ENCODE data around the gene PCDHGC4. TPM values are rescaled to one million over a fixed set of nuclear protein-coding genes. Genes with fewer than 3 reads are reported as not detected.

The PCDHGC4 gene
- total and polyA plus RNA-seq, 2 of the 8 experiments (the other 6 are each of a cell fraction or from before 2014, with no cell fraction given): 2.1 to 2.4 TPM

DNA sequence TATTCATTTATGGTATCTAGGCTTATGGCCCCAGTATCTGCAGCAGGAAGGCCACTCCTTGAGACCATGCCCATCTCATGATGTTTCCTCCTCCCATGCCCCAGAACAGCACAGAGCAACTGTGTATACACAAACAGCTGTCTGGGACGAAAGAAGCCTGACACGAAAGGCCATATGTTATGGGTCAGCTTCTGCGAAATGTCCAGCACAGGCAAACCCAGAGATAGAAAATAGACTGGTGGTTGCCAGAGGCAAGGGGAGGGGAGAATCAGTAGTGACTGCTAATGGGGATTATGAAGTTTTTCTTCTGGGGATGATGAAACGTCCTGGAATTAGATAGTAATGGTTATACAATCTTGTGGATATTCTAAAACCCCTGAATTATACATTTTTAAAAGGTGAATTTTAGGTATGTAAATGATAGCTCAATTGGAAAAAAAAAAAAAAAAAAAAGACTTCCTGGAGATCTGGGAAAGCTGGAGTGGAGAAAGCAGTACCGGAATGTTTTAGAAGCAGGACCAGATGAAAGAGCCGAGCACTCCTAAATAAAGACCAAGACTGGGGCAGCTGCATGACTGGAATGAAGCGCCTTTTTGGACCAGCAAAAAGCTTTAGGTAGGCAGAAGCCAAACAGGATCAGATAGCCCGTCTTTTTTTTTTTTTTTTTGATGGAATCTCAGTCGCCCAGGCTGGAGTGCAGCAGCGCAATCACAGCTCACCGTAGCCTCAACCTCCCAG, 33.2 kb downstream of the PCDHGC4 start:
- H4K91ac ChIP-seq (replicated peaks; ENCODE audit: insufficient read length, low read length): no peak overlapping the region
- CTCF ChIA-PET (ENCODE audit: partially characterized antibody): interaction anchor here (0.6 to 50.9 kb wide), 16 partner anchors 9 to 552 kb away, joined by 3 to 1236 read pairs (median 5); partner anchors contain the start of genes PCDHGA10, PCDHGA11, PCDHGA9 and PCDHGB6
- H2BK12ac ChIP-seq (ENCODE audit: low read depth, low read length): no peak overlapping the region
- POLR2A ChIA-PET (ENCODE audit: partially characterized antibody): interaction anchor here (0.6 kb wide), 1 partner anchor 162 kb away, joined by 3 read pairs; no protein-coding TSS in a partner anchor
- no peak overlapping the region for H3K23ac ChIP-seq (ENCODE audit: insufficient read length)
- DNase-seq (ENCODE audit: low read depth in 1 of 2, low spot score in 2 of 2) (no peak), FAIRE-seq (no peak)
- TF ChIP-seq EP300 (IDR thresholded peaks at IDR 0.05; ENCODE audit: borderline replicate concordance in 1 of 2, low read depth in 2 of 2, low read length in 2 of 2): no peak
- no peak for TF ChIP-seq ASH2L (IDR thresholded peaks at IDR 0.05; ENCODE audit: low read length)
- TF ChIP-seq GABPA (IDR thresholded peaks at IDR 0.05; ENCODE audit: borderline replicate concordance, insufficient read depth, low read length): no peak
- TF ChIP-seq PHF8 (conservative IDR thresholded peaks at IDR 0.05; ENCODE audit: low read depth, low read length): no peak
- no peak for TF ChIP-seq CHD2 (IDR thresholded peaks at IDR 0.05; ENCODE audit: low read length)
- H3K79me2 ChIP-seq (ENCODE audit: control insufficient read depth in 1 of 2, insufficient read depth in 2 of 2, low read length in 2 of 2): no peaks in the 10 kb centered on the region
- H2BK5ac ChIP-seq (ENCODE audit: low read depth, low read length): no peak overlapping the region
- no peaks in the 10 kb centered on the region for H3K79me1 ChIP-seq (ENCODE audit: low read depth, low read length)
- no peak overlapping the region for H3K56ac ChIP-seq (replicated peaks; ENCODE audit: insufficient read length, low read depth, low read length)
- H2BK120ac ChIP-seq (replicated peaks; ENCODE audit: low read depth, low read length): no peak overlapping the region
- no peak overlapping the region for H3K27ac ChIP-seq (ENCODE audit: low read depth, low read length)
- no peak overlapping the region for H3K4ac ChIP-seq (replicated peaks; ENCODE audit: insufficient read length, low read depth, low read length)
- H2BK20ac ChIP-seq (ENCODE audit: low read length): no peak overlapping the region
- WGBS, 2 experiments (ENCODE audit: extremely low coverage in 1 of 2, insufficient coverage in 1 of 2, insufficient read length in 1 of 2, insufficient replicate concordance in 2 of 2, low coverage in 1 of 2, low lambda C conversion rate in 2 of 2, missing lambda C conversion rate in 1 of 2): 90% methylated on average over 11 of the region's 11 CpGs; no CpG with 5 or more reads in 1 of the 2 experiments
- H3K4me1 ChIP-seq (replicated peaks in 1 of 4; ENCODE audit: control insufficient read depth in 3 of 4, insufficient read depth in 4 of 4, low read length in 3 of 4): peaks cover 3 to 20% (median 9%) of the 10 kb centered on the region in 4 experiments
- H3K9me3 ChIP-seq (ENCODE audit: insufficient read depth in 2 of 2, low read depth in 1 of 2, low read length in 1 of 2): no peaks in the 10 kb centered on the region
- peaks cover 9% of the 10 kb centered on the region for H3K23me2 ChIP-seq (ENCODE audit: low read depth, low read length)
- no peak overlapping the region for H3K4me3 ChIP-seq (ENCODE audit: extremely low read depth in 1 of 4, insufficient read depth in 2 of 4, low read depth in 3 of 4, low read length in 4 of 4)
- no peak overlapping the region for H3K9ac ChIP-seq (replicated peaks in 1 of 4; ENCODE audit: extremely low read depth in 1 of 4, low read depth in 3 of 4, low read length in 3 of 4)
- no peak overlapping the region for H2BK15ac ChIP-seq (ENCODE audit: low read length)
- no peaks in the 10 kb centered on the region for H4K20me1 ChIP-seq (replicated peaks in 1 of 2; ENCODE audit: control insufficient read depth in 1 of 2, insufficient read depth in 2 of 2, low read length in 2 of 2)
- H2AFZ ChIP-seq (ENCODE audit: low read length): no peak overlapping the region
- no peak overlapping the region for H4K8ac ChIP-seq (ENCODE audit: extremely low read depth, insufficient read depth, low read length)
- H3K4me2 ChIP-seq (ENCODE audit: insufficient read depth in 1 of 2, low read depth in 2 of 2, low read length in 2 of 2): no peak overlapping the region
- H3K27me3 ChIP-seq (replicated peaks in 1 of 4; ENCODE audit: control insufficient read depth in 3 of 4, extremely low read depth in 1 of 4, insufficient read depth in 3 of 4, low read length in 3 of 4): no peaks in the 10 kb centered on the region
- no peak overlapping the region for H2AK5ac ChIP-seq (ENCODE audit: low read depth, low read length)
- H3K18ac ChIP-seq (ENCODE audit: extremely low read depth, low read length): no peak overlapping the region
- H3K36me3 ChIP-seq (ENCODE audit: control insufficient read depth in 2 of 4, insufficient read depth in 4 of 4, low read length in 3 of 4): peaks cover 10 to 35% (median 24%) of the 10 kb centered on the region in 4 experiments
- H4K5ac ChIP-seq (ENCODE audit: insufficient read length, low read depth, low read length): no peak overlapping the region
- H3K14ac ChIP-seq (ENCODE audit: insufficient read length): no peak overlapping the region
